Neural cell (in vitro differentiated cells): ENCODE measurements around the gene PEX3. TPM values are rescaled to one million over a fixed set of nuclear protein-coding genes. Genes with fewer than 3 reads are reported as not detected.

ENCODE experiments used
- H2AFZ ChIP-seq: fragments of 200-600, 300-800 bp; sonication (generic), shearing (Covaris generic); 2 replicates; pipeline ENCODE4 v1.6.0; 2014; ENCODE audit warnings: low read depth, mild to moderate bottlenecking, antibody characterized with exemption, low read length, moderate library complexity
- H3F3A ChIP-seq: fragments of 200-600 bp; shearing (Covaris generic); 2 replicates; pipeline ENCODE4 v1.6.1; 2016; ENCODE audit warnings: mild to moderate bottlenecking, moderate library complexity, mixed read lengths, antibody characterized with exemption, low read length; ENCODE audit not compliant: insufficient read depth, poor library complexity, severe bottlenecking
- H3K27ac ChIP-seq: fragments of 200-600, 300-800 bp; sonication (generic), shearing (Covaris generic); 2 replicates; pipeline ENCODE4 v1.5.1; 2014; ENCODE audit warnings: mild to moderate bottlenecking, low read length, moderate library complexity
- H3K27me3 ChIP-seq: fragments of 300-800, 200-600 bp; sonication (generic), shearing (Covaris generic); 2 replicates; pipeline ENCODE4 v1.6.0; 2014; ENCODE audit warnings: mild to moderate bottlenecking, low read depth, low read length, moderate library complexity; ENCODE audit not compliant: insufficient read depth
- H3K36me3 ChIP-seq: fragments of 300-800, 200-600 bp; sonication (generic), shearing (Covaris generic); 2 replicates; pipeline ENCODE4 v1.5.1; 2014; ENCODE audit warnings: mild to moderate bottlenecking, antibody characterized with exemption, low read length, moderate library complexity; ENCODE audit not compliant: insufficient read depth
- H3K4me2 ChIP-seq: fragments of 300-800, 200-600 bp; sonication (generic), shearing (Covaris generic); 2 replicates; pipeline ENCODE4 v1.6.0; 2014; ENCODE audit warnings: mild to moderate bottlenecking, low read length
- H3K4me3 ChIP-seq: fragments of 300-800, 200-600 bp; sonication (generic), shearing (Covaris generic); 2 replicates; pipeline ENCODE4 v1.5.1; 2014; ENCODE audit warnings: mild to moderate bottlenecking, low read length, moderate library complexity
- H3K79me2 ChIP-seq: fragments of 200-600 bp; shearing (Covaris generic); replicated peaks from 2 replicates; pipeline ENCODE4 v1.6.0; 2014; ENCODE audit warnings: mild to moderate bottlenecking, low read length, moderate library complexity; ENCODE audit not compliant: insufficient read depth
- H3K9ac ChIP-seq: fragments of 300-800, 200-600 bp; sonication (generic), shearing (Covaris generic); 2 replicates; pipeline ENCODE4 v1.6.1; 2016; ENCODE audit warnings: mild to moderate bottlenecking, low read length, mixed read lengths
- H3K9me2 ChIP-seq: fragments of 200-600 bp; shearing (Covaris generic); 2 replicates; pipeline ENCODE4 v1.6.1; 2016; ENCODE audit warnings: mild to moderate bottlenecking, low read length, mixed read lengths; ENCODE audit not compliant: insufficient read depth
- H3K9me3 ChIP-seq: fragments of 200-600, 300-800 bp; sonication (generic), shearing (Covaris generic); 2 replicates; pipeline ENCODE4 v1.6.1; 2016; ENCODE audit warnings: mild to moderate bottlenecking, mixed run types, low read length, moderate library complexity, mixed read lengths
- H4K20me1 ChIP-seq: fragments of 200-600 bp; shearing (Covaris generic); 2 replicates; pipeline ENCODE4 v1.6.1; 2016; ENCODE audit warnings: mild to moderate bottlenecking, mixed run types; ENCODE audit not compliant: insufficient read depth
- CTCF ChIP-seq: fragments of 450-650 bp; IDR thresholded peaks from 2 replicates; pipeline ENCODE4 v1.5.1; 2014; ENCODE audit warnings: antibody characterized with exemption, mild to moderate bottlenecking, moderate library complexity; ENCODE audit not compliant: poor library complexity, severe bottlenecking
- EP300 ChIP-seq: fragments of 450-650 bp; conservative IDR thresholded peaks from 2 replicates; pipeline ENCODE4 v1.6.1; 2014; ENCODE audit warnings: antibody characterized with exemption, mild to moderate bottlenecking, moderate library complexity; ENCODE audit not compliant: poor library complexity, severe bottlenecking
- EZH2 ChIP-seq: fragments of 200-600, 300-800 bp; shearing (Covaris generic), sonication (generic); IDR thresholded peaks from 2 replicates; pipeline ENCODE4 v1.6.1; 2014; ENCODE audit warnings: antibody characterized with exemption, low read length, borderline replicate concordance, mild to moderate bottlenecking; ENCODE audit not compliant: insufficient read depth, poor library complexity, severe bottlenecking
- MXI1 ChIP-seq: fragments of 450-650 bp; conservative IDR thresholded peaks from 2 replicates; pipeline ENCODE4 v1.6.1; 2014; ENCODE audit warnings: antibody characterized with exemption, mild to moderate bottlenecking; ENCODE audit not compliant: poor library complexity, severe bottlenecking
- POLR2AphosphoS5 ChIP-seq: IDR thresholded peaks from 2 replicates; pipeline ENCODE4 v1.6.1; 2012
- RAD21 ChIP-seq: fragments of 450-650 bp; conservative IDR thresholded peaks from 2 replicates; pipeline ENCODE4 v1.6.1; 2014; ENCODE audit warnings: antibody characterized with exemption, mild to moderate bottlenecking, moderate library complexity
- REST ChIP-seq: IDR thresholded peaks from 2 replicates; pipeline ENCODE4 v1.6.1; 2012; ENCODE audit warnings: borderline replicate concordance
- SMC3 ChIP-seq: fragments of 450-650 bp; conservative IDR thresholded peaks from 2 replicates; pipeline ENCODE4 v1.6.1; 2014; ENCODE audit warnings: antibody characterized with exemption, mild to moderate bottlenecking, moderate library complexity; ENCODE audit not compliant: poor library complexity
- polyA plus RNA-seq: library from polyadenylated mRNA; depleted of rRNA; stranded (reverse); fragments of >200 nt; gene quantifications from 2 replicates; pipeline ENCODE4 v1.2.3, GENCODE V29; 2014

PEX3 gene
- polyA plus RNA-seq, 1 donor from 2014 or later: 37.9 TPM

GRCh38 chr6:143449714-143450452 is 722 bp upstream of the PEX3 start:
- H3K27me3 ChIP-seq: no peaks in the 10 kb centered on the region
- H3K9ac ChIP-seq: peak overlapping the region; percentile 79
- no peaks in the 10 kb centered on the region for H3K9me3 ChIP-seq
- peak overlapping the region; percentile 85 for H3K4me2 ChIP-seq
- no peak for TF ChIP-seq REST
- TF ChIP-seq EP300: no peak
- TF ChIP-seq CTCF: no peak
- peak overlapping the region; percentile 61 for H3K27ac ChIP-seq
- H4K20me1 ChIP-seq: no peaks in the 10 kb centered on the region
- no peaks in the 10 kb centered on the region for H3F3A ChIP-seq
- H3K79me2 ChIP-seq: peaks cover 17% of the 10 kb centered on the region
- peak overlapping the region; percentile 93 for H2AFZ ChIP-seq
- H3K9me2 ChIP-seq: no peaks in the 10 kb centered on the region
- H3K36me3 ChIP-seq: no peaks in the 10 kb centered on the region
- H3K4me3 ChIP-seq: peak overlapping the region; percentile 88

GRCh38 chr6:143451531-143451930 is 926 bp downstream of the PEX3 start:
- Histone ChIP-seq H3K79me2 (peaks cover 17% of the 10 kb centered on the region), H3K27ac (no peak overlapping the region), H3K27me3 (no peaks in the 10 kb centered on the region), H2AFZ (peak overlapping the region; percentile 97), H3K9me3 (no peaks in the 10 kb centered on the region), H3F3A (no peaks in the 10 kb centered on the region), H3K4me3 (peak overlapping the region; percentile 88), H3K36me3 (no peaks in the 10 kb centered on the region), H3K9me2 (no peaks in the 10 kb centered on the region), H3K9ac (peak overlapping the region; percentile 79), H4K20me1 (no peaks in the 10 kb centered on the region), H3K4me2 (peak overlapping the region; percentile 78)
- no peak for TF ChIP-seq CTCF
- no peak for TF ChIP-seq POLR2AphosphoS5
- TF ChIP-seq EP300: no peak
- no peak for TF ChIP-seq MXI1
- no peak for TF ChIP-seq SMC3
- no peak for TF ChIP-seq EZH2
- no peak for TF ChIP-seq RAD21
